ENCODE data around the gene DPEP3.
A peak's percentile ranks its signal among the peaks of the same experiment; 100 is the strongest.
"Not testable (repeated sequence)": the region's sequence is repeated elsewhere in the genome, so short reads cannot be mapped to it uniquely, and the experiment has no call there.

Gene DPEP3

DNA sequence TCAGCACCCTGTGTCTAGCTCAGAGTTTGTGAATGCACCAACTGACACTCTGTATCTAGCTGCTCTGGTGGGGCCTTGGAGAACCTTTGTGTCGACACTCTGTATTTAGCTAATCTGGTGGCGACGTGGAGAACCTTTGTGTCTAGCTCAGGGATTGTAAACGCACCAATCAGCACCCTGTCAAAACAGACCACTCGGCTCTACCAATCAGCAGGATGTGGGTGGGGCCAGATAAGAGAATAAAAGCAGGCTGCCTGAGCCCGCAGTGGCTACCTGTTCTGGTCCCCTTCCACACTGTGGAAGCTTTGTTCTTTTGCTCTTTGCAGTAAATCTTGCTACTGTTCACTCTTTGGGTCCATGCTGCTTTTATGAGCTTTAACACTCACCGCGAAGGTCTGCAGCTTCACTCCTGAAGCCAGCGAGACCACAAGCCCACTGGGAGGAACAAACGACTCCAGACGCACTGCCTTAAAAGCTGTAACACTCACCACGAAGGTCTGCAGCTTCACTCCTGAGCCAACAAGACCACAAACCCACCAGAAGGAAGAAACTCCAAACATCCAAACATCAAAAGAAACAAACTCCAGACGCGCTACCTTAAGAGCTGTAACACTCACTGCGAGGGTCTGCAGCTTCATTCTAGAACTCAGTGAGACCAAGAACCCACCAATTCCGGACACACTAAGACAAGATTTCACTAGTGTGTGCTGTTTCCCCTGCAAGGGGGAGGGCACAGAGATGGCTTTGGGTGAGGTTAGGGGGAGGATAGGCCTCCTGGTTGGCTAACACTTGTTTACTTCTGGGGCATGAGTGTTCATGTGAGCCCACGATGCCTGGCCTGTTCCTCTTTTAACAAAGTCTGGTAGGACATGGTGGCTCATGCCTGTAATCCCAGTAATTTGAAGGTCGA lies 18.7 kb upstream of the DPEP3 start, which contains the start of gene DPEP2:
Gene DPEP2, minus strand, starts transcription at position 706 of the 910 bp plus-strand sequence. CDS start 6,272 bp downstream, outside the sequence.
- TF ChIP-seq, protein P1, sequence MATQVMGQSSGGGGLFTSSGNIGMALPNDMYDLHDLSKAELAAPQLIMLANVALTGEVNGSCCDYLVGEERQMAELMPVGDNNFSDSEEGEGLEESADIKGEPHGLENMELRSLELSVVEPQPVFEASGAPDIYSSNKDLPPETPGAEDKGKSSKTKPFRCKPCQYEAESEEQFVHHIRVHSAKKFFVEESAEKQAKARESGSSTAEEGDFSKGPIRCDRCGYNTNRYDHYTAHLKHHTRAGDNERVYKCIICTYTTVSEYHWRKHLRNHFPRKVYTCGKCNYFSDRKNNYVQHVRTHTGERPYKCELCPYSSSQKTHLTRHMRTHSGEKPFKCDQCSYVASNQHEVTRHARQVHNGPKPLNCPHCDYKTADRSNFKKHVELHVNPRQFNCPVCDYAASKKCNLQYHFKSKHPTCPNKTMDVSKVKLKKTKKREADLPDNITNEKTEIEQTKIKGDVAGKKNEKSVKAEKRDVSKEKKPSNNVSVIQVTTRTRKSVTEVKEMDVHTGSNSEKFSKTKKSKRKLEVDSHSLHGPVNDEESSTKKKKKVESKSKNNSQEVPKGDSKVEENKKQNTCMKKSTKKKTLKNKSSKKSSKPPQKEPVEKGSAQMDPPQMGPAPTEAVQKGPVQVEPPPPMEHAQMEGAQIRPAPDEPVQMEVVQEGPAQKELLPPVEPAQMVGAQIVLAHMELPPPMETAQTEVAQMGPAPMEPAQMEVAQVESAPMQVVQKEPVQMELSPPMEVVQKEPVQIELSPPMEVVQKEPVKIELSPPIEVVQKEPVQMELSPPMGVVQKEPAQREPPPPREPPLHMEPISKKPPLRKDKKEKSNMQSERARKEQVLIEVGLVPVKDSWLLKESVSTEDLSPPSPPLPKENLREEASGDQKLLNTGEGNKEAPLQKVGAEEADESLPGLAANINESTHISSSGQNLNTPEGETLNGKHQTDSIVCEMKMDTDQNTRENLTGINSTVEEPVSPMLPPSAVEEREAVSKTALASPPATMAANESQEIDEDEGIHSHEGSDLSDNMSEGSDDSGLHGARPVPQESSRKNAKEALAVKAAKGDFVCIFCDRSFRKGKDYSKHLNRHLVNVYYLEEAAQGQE (IDR thresholded peaks at IDR 0.05; ENCODE audit: insufficient read depth in 1 of 2, low read depth in 2 of 2, low read length in 2 of 2): not testable (repeated sequence)
- not testable (repeated sequence) for TF ChIP-seq SIN3A (IDR thresholded peaks at IDR 0.05; ENCODE audit: borderline replicate concordance, insufficient read depth, low read length); FOXP2 (optimal IDR thresholded peaks at IDR 0.05; ENCODE audit: borderline replicate concordance, extremely low read depth, extremely low read length, insufficient read depth)

DNA sequence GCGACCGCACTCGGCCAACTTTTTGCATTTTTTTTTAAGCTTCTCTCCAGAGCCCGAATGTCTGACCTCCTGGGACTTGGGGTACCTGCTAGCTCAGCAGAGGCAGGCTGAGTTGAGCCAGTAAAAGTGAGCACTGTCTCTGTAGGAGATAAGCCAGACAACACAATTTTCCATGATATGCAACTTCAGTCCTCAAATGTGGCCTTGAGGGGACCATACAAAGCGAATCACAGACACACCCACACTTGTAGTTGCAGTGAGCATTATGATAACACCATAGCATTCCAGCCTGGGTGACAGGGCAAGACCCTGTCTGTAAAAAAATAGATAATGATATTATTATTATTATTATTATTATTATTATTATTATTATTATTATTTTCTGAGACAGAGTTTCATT lies 16.4 kb upstream of the DPEP3 start:
- TF ChIP-seq TAF1 (IDR thresholded peaks at IDR 0.05; ENCODE audit: borderline replicate concordance, insufficient read depth, low read length) (no peak), POLR2AphosphoS5 (IDR thresholded peaks at IDR 0.05; ENCODE audit: low read depth, low read length) (no peak), FOXP2 (optimal IDR thresholded peaks at IDR 0.05; ENCODE audit: borderline replicate concordance, extremely low read depth, extremely low read length, insufficient read depth) (no peak), SIN3A (IDR thresholded peaks at IDR 0.05; ENCODE audit: borderline replicate concordance, insufficient read depth, low read length) (no peak)
- TF ChIP-seq, protein P1 (IDR thresholded peaks at IDR 0.05; ENCODE audit: insufficient read depth in 1 of 2, low read depth in 2 of 2, low read length in 2 of 2): no peak

DNA sequence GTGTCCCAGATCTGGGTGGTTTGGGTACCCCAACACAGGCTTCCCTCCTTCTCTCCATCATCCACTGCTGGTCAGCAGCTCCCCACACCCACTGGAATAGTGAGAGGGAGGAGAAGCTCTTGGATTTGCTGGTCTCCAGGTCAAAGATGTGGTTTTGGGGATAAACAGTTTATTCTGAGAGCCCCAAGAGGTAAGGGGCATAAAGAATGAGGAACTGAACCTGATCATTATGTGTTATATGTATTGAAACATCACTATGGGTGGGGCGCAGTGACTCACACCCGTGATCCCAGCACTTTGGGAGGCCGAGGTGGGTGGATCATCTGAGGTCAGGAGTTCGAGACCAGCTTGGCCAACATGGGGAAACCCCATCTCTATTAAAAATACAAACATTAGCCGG lies 15.1 kb upstream of the DPEP3 start:
- TF ChIP-seq TAF1 (IDR thresholded peaks at IDR 0.05; ENCODE audit: borderline replicate concordance, insufficient read depth, low read length): no peak
- TF ChIP-seq, protein P1 (IDR thresholded peaks at IDR 0.05; ENCODE audit: insufficient read depth in 1 of 2, low read depth in 2 of 2, low read length in 2 of 2): no peak
- no peak for TF ChIP-seq SIN3A (IDR thresholded peaks at IDR 0.05; ENCODE audit: borderline replicate concordance, insufficient read depth, low read length)
- TF ChIP-seq POLR2AphosphoS5 (IDR thresholded peaks at IDR 0.05; ENCODE audit: low read depth, low read length): no peak
- TF ChIP-seq FOXP2 (optimal IDR thresholded peaks at IDR 0.05; ENCODE audit: borderline replicate concordance, extremely low read depth, extremely low read length, insufficient read depth): no peak

DNA sequence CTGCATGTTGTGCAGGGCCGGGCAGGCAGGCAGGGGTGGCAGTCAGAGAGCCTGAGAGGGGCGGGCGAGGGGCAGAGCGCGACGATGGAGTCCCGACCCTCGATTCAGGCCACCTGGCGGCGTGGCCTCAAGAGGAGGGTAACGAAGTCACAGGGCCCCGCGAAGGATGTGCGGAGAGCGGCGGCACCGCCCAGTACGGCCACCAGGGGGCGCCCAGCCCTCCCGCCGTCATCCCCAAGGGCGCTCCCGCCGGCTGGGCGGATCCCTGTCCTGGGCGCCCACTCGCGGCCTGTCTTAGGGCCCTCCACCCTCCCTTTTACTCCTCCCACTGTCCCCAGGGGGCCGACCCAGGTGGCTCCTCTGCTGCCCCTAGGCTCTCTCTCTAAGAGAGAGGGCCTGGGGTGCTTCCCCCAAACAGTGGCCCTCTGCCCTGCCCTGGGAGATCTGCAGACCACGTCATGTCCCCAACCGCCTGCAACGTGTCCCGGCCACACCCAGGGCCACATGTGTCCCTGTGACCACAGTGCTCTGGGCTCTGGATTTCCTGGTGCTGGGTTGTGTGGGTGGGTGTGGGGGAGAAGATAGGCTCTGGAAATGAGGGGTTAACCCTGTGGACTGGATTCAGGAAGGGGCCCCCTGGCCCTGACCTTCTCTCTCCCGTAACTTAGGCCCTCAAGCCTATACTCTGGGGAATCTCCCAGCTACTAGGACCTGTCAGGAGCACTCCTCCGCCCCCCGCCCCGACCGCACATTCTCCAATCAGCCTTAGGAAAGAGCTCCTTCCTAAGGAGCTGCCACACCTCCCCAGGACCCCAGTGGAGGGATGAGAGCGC lies 13.1 kb upstream of the DPEP3 start:
- TF ChIP-seq TAF1 (IDR thresholded peaks at IDR 0.05; ENCODE audit: borderline replicate concordance, insufficient read depth, low read length): no peak

DNA sequence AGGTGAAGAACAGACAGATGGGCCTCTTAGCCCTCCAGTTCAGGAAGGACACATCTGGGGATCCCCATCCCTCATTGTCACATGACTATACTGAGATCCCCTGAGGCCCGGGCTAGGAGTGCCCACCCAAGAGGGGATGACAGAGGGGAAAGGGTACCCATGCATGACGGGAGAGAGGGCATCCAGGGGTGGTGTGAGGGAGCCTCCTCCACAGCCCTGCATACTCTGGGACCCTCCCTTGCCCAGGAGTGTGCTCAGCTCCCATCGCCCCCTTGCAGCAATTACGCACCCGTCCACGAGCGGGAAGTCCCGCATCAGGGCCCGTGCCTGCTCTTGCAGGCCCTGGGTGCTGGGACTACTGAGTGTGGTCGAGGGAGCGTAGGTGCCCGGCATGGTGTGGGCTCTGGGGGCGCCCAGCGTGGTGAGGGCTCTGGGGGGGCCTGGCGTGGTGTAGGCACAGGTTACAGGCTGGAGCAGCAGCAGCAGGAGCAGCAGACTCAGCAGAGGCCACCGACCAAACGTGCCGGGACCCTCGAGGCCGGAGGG lies 12.4 kb upstream of the DPEP3 start:
- TF ChIP-seq SIN3A (IDR thresholded peaks at IDR 0.05; ENCODE audit: borderline replicate concordance, insufficient read depth, low read length): no peak
- no peak for TF ChIP-seq POLR2AphosphoS5 (IDR thresholded peaks at IDR 0.05; ENCODE audit: low read depth, low read length)
- TF ChIP-seq, protein P1 (IDR thresholded peaks at IDR 0.05; ENCODE audit: insufficient read depth in 1 of 2, low read depth in 2 of 2, low read length in 2 of 2): no peak
- TF ChIP-seq FOXP2 (optimal IDR thresholded peaks at IDR 0.05; ENCODE audit: borderline replicate concordance, extremely low read depth, extremely low read length, insufficient read depth): peak; percentile 3
- no peak for TF ChIP-seq TAF1 (IDR thresholded peaks at IDR 0.05; ENCODE audit: borderline replicate concordance, insufficient read depth, low read length)
